Uterus (tissue), 2 donors: ENCODE data around the gene SMAD6.

Source experiments
- CTCF ChIP-seq, 4 experiments: fragments of 200-600 bp in 2 of 4; fragments of 450-650 bp in 2 of 4; sonication (generic) in 2 of 4; IDR thresholded peaks; one replicate each; pipeline ENCODE4 v1.5.1; 2016 to 2019; ENCODE audit warnings: antibody characterized with exemption in 4 of 4, mild to moderate bottlenecking in 2 of 4, moderate library complexity in 1 of 4
- POLR2A ChIP-seq, 2 donors: fragments of 450-650 bp; IDR thresholded peaks; one replicate each; pipeline ENCODE4 v1.6.1; 2016; ENCODE audit warnings: antibody characterized with exemption in 2 of 2, mild to moderate bottlenecking in 1 of 2, moderate library complexity in 1 of 2

GRCh38 chr15:66653852-66654251 lies 48.2 kb upstream of the SMAD6 start:
- no peak for TF ChIP-seq CTCF (IDR thresholded peaks at IDR 0.05)
- TF ChIP-seq POLR2A (IDR thresholded peaks at IDR 0.05): no peak
